C4-2B (cell line): ENCODE measurements around the gene SRRM3.
"Not testable (repeated sequence)": the region's sequence is repeated elsewhere in the genome, so short reads cannot be mapped to it uniquely, and the experiment has no call there.

ENCODE experiments used
- H3K27ac ChIP-seq: fragments of 450-650 bp; 2 replicates; pipeline ENCODE4 v1.5.1; 2017
- ZFX ChIP-seq: fragments of 450-650 bp; IDR thresholded peaks from 2 replicates; pipeline ENCODE4 v1.6.1; 2017
- TF ChIP-seq, protein P1 (sequence below): fragments of 450-650 bp; conservative IDR thresholded peaks from 2 replicates; pipeline ENCODE4 v1.5.1; 2017; ENCODE audit warnings: mild to moderate bottlenecking

Gene SRRM3

DNA sequence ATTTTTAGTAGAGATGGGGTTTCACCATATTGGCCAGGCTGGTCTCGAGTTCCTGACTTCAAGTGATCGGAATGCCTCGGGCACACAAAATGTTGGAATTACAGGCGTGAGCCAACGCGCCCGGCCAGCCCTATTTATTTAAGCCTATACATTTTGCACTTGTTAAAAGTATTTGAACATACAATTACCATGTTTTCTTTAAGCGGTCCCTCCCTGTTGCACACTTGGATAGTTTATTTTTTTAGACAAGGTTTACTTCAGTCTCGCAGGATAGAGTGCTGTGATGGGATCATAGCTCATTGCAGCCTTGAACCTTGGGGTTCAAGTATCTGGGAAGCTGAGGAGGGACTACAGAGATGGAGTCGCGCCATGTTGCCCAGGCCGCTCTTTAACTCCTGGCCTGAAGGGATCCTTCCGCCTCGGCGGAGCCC, 35.7 kb upstream of the SRRM3 start:
- TF ChIP-seq, protein P1, sequence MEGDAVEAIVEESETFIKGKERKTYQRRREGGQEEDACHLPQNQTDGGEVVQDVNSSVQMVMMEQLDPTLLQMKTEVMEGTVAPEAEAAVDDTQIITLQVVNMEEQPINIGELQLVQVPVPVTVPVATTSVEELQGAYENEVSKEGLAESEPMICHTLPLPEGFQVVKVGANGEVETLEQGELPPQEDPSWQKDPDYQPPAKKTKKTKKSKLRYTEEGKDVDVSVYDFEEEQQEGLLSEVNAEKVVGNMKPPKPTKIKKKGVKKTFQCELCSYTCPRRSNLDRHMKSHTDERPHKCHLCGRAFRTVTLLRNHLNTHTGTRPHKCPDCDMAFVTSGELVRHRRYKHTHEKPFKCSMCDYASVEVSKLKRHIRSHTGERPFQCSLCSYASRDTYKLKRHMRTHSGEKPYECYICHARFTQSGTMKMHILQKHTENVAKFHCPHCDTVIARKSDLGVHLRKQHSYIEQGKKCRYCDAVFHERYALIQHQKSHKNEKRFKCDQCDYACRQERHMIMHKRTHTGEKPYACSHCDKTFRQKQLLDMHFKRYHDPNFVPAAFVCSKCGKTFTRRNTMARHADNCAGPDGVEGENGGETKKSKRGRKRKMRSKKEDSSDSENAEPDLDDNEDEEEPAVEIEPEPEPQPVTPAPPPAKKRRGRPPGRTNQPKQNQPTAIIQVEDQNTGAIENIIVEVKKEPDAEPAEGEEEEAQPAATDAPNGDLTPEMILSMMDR = no peak
- peak overlapping the region; percentile 72 for H3K27ac ChIP-seq

DNA sequence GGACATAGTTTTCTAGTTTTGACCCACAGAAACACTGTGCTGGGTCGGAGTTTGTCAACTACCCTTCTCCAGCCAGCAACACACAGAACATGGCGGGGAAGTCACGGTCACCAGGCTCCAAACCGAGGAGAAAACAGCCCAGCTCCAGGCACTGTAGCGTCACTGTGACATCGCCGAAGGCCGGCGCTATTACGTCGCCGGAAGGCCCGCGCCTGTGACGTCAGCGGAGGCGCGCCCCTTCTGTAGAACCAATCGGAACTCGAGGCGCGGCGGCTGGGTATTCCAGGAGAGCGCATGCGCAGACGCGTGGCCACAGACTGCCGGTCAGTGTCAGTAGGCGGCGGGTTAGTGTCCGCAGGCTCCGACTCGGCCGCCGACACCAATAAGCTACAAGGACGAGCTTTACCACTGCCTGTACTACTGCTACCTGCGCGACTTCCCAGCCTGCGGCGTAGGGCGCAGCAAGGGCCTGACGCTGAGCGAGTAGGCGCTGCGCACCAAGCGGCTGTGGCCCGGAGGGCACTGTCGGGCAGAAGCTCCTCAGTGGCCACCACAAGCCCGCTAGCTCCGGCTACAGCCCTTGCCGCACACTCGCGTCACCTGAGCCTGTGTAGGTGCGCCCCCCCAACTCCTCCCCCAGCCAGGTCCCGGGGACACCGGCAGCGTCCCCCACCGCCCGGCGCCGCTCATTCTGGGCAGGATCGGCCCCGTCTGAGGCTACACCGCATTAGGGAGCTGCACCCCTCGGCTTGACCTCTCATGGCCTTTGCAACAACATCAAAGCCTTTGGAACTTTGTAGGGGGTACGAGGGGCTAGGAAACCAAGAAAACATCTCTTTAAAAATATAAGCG, 35.1 kb upstream of the SRRM3 start:
- H3K27ac ChIP-seq = peak overlapping the region; percentile 72
- TF ChIP-seq ZFX = peak; percentile 27; the same call in 1 of the 2 replicates
- TF ChIP-seq, protein P1 = no peak

DNA sequence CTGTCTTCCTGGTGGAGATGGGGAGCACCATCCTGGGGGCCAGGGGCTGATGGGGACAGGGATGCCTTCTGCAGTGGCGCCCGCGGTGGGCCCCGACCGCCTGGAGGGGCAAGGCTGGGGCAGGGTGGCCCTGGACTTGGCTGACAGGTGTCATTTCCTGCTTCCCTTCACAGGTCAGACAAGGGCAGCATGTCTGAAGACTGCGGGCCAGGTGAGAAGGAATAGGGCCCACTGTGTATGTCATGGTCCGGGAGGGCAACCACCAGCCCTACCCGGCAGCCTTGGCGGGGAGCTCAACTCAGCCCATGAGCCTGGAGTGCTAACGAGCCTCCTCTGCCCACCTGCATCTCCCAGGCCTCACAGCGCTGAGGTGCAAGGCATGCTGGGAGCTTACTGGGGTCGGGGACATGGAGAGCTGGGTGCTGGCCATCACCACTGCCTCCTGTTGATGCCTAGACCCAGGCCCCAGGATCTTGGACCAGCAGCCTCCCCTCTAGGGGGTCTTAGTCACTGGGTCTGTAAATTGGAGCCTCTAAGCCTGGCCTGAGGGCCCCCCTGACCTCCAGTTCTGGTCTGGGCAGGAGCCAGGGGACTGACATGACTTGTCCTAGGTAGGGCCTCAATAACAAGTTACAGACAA, 28.0 kb upstream of the SRRM3 start:
- TF ChIP-seq, protein P1 = no peak
- no peak overlapping the region for H3K27ac ChIP-seq

DNA sequence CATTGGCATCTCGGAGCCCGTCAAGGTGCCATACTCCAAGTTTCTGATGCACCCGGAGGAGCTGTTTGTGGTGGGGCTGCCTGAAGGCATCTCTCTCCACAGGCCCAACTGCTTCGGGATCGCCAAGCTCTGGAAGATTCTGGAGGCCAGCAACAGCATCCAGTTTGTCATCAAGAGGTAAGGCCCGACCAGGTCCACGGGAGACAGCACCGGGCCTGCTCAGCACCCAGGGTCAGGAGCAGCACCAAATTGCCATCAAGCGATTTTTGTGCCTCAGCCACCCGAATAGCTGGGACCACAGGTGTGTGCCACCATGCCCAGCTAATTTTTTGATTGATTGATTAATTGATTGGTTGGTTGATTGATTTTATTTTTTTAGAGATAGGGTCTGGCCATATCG, 24.7 kb upstream of the SRRM3 start:
- H3K27ac ChIP-seq = not testable (repeated sequence)

DNA sequence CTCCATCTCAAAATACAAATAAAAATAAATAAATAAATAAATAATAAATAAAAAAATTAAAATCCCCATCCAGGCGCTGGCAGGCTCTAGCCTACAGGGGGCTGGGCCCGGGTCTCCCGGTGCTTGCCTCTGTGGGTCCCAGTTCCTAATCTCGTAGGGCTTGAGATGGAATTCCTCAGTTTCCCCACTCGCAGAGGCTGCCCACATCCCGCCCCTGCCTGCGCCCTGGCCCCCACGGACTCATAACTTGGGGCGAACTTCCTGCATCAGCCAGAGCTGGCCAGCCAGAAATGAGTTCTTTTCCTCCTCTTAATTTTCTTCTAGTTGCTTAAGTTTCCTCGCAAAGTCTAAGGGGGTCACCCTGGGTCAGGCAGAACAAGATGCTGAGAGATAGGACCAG, 22.0 kb upstream of the SRRM3 start:
- no peak overlapping the region for H3K27ac ChIP-seq
- no peak for TF ChIP-seq ZFX
- TF ChIP-seq, protein P1 = no peak

DNA sequence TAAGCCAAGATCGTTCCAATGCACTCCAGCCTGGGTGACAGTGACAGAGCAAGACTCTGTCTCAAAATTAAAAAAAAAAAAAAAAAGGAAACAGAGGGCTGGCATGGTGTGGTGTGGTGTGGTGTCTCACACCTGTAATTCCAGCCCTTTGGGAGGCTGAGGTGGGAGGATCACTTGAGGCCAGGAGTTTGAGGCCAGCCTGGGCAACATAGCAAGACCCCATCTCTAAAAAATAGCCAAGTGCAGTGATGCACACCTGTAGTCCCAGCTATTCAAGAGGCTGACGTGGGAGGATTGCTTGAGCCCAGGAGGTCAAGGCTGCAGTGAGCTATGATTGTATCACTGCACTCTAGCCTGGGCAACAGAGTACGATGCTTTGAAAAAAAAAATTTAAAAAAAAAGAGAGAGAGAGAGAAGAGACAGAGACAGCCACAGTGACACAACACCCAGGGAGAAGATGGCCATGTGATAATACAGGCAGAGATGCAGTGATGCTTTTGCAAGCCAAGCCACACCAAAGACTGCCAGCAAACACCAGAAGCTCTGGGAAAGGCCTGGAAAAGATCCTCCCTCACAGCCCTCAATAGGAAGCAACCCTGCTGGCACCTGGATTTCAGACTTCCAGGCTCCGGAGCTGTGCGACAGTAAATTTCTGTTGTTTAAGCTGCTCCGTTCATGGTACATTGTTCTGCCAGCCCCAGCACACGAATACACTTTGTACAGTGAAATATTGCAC, 19.3 kb upstream of the SRRM3 start:
- no peak overlapping the region for H3K27ac ChIP-seq
- TF ChIP-seq, protein P1 = no peak
- no peak for TF ChIP-seq ZFX

DNA sequence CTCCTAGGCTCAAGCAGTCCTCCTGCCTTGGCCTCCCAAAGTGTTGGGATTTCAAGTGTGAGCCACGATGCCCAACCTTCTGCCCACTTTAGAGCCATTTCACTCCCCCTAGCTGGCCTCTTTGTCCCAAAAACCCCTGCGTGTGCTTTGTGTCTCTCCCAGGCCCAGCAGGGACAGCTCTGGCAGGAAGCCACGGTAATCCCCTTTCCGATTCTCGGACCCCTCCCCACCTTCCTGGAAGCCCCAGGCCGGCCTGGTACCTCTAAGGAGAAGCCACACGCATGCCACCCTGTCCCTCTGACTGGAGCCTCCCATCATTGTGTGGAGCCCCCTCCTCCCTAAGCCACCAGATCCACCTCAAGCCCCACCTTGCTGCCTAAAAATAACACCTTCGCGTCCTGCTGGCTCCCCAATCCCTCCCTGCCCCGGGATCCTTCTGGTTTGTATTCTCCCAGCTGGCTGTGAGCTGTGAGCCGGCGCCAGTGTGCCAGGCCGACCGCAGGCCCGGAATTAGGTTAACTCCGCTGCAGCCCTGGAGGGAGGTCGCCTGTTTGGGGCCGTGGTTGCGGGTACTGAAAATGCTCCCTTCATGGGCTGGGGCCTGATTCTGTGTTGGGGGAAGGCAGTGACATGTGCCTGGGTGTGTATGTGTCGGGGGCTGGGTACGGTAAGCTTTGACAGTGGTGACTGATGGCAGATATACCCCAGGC, 16.4 kb upstream of the SRRM3 start:
- H3K27ac ChIP-seq = no peak overlapping the region
- TF ChIP-seq, protein P1 = no peak
- no peak for TF ChIP-seq ZFX
